Right lobe of liver (tissue), 6 donors: ENCODE results near the gene MCRS1. TPM values are rescaled to one million over a fixed set of nuclear protein-coding genes. Genes with fewer than 3 reads are reported as not detected.

Experiments used
- ATAC-seq, 4 donors: fragments of 200-7000 bp; cut with Tn5 transposase; one replicate each; pipeline ENCODE4 v1.9.1; 2020; ENCODE audit warnings: mild to moderate bottlenecking in 4 of 4, moderate library complexity in 4 of 4
- DNase-seq, 3 donors: peaks; one replicate each; pipeline ENCODE4 v3.0.0-alpha.2; 2020
- H3K27ac ChIP-seq, 3 donors: fragments of 200-600 bp; one replicate each; pipeline ENCODE4 v1.8.0; 2022
- H3K27me3 ChIP-seq, 2 donors: fragments of 200-600 bp; one replicate each; pipeline ENCODE4 v1.8.0; 2022
- H3K36me3 ChIP-seq, 4 donors: fragments of 200-600 bp; sonication (generic) in 1 of 4; one replicate each; pipeline versions ENCODE4 v1.5.1 to v1.8.0; 2017 to 2022; ENCODE audit warnings: control low read depth in 1 of 4
- H3K4me1 ChIP-seq, 4 donors: fragments of 200-600 bp; sonication (generic) in 1 of 4; one replicate each; pipeline versions ENCODE4 v1.5.1 to v1.8.0; 2017 to 2022; ENCODE audit warnings: control low read depth in 1 of 4
- H3K4me3 ChIP-seq, 3 donors: fragments of 200-600 bp; one replicate each; pipeline ENCODE4 v1.8.0; 2022
- H3K9me3 ChIP-seq, 4 donors: fragments of 200-600 bp; sonication (generic) in 1 of 4; one replicate each; pipeline versions ENCODE4 v1.5.1 to v1.8.0; 2017 to 2022; ENCODE audit warnings: control low read depth in 1 of 4
- CTCF ChIP-seq, 4 donors: fragments of 200-600 bp in 3 of 4; fragments of 450-650 bp in 1 of 4; IDR thresholded peaks; one replicate each; pipeline versions ENCODE4 v1.5.1 to v1.8.0; 2016 to 2022; ENCODE audit warnings: antibody characterized with exemption in 4 of 4, mild to moderate bottlenecking in 2 of 4
- POLR2A ChIP-seq: fragments of 450-650 bp; IDR thresholded peaks from one replicate; pipeline ENCODE4 v1.6.1; 2017; ENCODE audit warnings: antibody characterized with exemption, mild to moderate bottlenecking
- WGBS: methylation state at CpG from one replicate; pipeline ENCODE4 v1.1.6; 2018; ENCODE audit warnings: low coverage, low lambda C conversion rate; ENCODE audit not compliant: insufficient coverage; ENCODE audit errors: missing lambda C conversion rate; 5-methylcytosine and 5-hydroxymethylcytosine counted together
- intact Hi-C, 2 donors: fragments of 100-400 bp; cut with DNase I; formaldehyde crosslinking; loops; one replicate each; pipeline versions ENCODE4 v1.11.2 to v1.14.1; 2022
- total RNA-seq, 6 experiments: library from RNA; depleted of rRNA in 2 of 6; stranded (reverse); fragments of >200 nt in 2 of 6; fragmentation: NEBNext Ultra II Directional in 3 of 6; extraction: Animal tissue kit (Norgen Biotek cat#: 25700) in 3 of 6; gene quantifications; one replicate each; pipeline versions ENCODE4 v1.1.0 to v1.2.4, GENCODE V29; 2016 to 2023
- donor health status: DM: no; HTN: yes; CAD: no.
- donor health status: DM: no; HTN: no; CAD: no.
- donor health status: DM: no; HTN: no; CAD: no.
- donor health status: DM: no; HTN: yes; CAD: no.
- donor health status: DM: no; HTN: yes; CAD: no.

Gene MCRS1
- total RNA-seq, 6 experiments from 2014 or later: 16.0 to 23.0 (median 20.4) TPM

DNA sequence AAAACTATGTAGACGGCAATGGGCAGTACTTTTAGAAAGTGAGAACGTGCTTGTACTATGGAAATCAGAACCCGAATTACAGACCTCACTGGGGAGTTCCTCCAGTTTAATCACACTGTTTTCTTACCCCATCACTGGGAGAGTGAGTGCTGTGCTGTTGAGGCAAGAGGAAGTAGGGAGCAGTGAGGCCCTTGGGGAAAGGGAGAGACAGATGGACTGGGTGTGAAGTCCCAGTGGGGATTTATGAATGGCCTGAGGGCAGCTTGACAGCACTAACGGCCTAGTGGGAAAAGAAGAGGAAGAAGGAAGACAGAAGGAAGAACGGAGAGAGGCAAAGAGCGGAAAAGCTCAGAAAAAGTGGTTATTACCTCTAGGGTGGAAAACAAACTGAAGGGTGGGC is 5.7 kb downstream of the MCRS1 start:
- 77% methylated on average over 4 of the region's 6 CpGs for WGBS
- H3K27ac ChIP-seq: no peak overlapping the region
- no peak overlapping the region for H3K4me3 ChIP-seq
- ATAC-seq (no peak), DNase-seq (no peak)
- intact Hi-C loops: no loop called here
- peaks cover 0 to 10% (median 0%) of the 10 kb centered on the region in 4 donors for H3K4me1 ChIP-seq
- TF ChIP-seq POLR2A (no peak), CTCF (IDR thresholded peaks at IDR 0.05) (no peak)
- H3K27me3 ChIP-seq: no peaks in the 10 kb centered on the region
- H3K36me3 ChIP-seq: peaks cover 0 to 74% (median 36%) of the 10 kb centered on the region in 4 donors
- no peaks in the 10 kb centered on the region for H3K9me3 ChIP-seq

DNA sequence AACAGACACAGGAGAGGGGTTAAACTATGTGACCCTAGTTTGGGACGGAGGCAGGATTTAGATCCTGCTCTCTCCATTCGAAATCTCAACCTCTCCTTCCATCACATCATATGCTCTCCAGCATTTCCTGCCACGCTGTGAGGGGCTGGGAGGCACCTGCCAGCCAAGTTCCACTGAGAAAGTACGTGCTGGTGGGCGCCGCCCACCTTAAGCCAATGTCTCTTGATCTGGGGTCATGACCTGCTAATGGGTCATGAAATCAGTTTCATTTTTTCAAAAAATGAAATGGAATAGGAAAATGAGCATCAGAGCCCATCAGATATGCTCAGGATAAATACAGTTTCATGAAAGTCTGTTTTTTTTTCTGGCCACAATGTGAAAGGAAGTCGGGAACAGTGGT is 7.2 kb downstream of the MCRS1 start:
- DNase-seq (no peak), ATAC-seq (no peak)
- Histone ChIP-seq H3K27me3 (no peaks in the 10 kb centered on the region), H3K4me1 (no peaks in the 10 kb centered on the region), H3K9me3 (no peaks in the 10 kb centered on the region), H3K27ac (no peak overlapping the region), H3K4me3 (no peak overlapping the region), H3K36me3 (peaks cover 0 to 73% (median 36%) of the 10 kb centered on the region in 4 donors)
- intact Hi-C loops: no loop called here
- TF ChIP-seq CTCF (IDR thresholded peaks at IDR 0.05): no peak
- TF ChIP-seq POLR2A: no peak
- 67% methylated on average over 4 of the region's 7 CpGs for WGBS

GRCh38 chr12:49559011-49559675 is 8.8 kb downstream of the MCRS1 start:
- 93% methylated on average over 3 of the region's 17 CpGs for WGBS
- Histone ChIP-seq H3K4me1 (no peaks in the 10 kb centered on the region), H3K36me3 (peaks cover 0 to 64% (median 32%) of the 10 kb centered on the region in 4 donors), H3K27ac (no peak overlapping the region), H3K9me3 (no peaks in the 10 kb centered on the region), H3K27me3 (no peaks in the 10 kb centered on the region), H3K4me3 (no peak overlapping the region)
- no peak for TF ChIP-seq CTCF (IDR thresholded peaks at IDR 0.05)
- TF ChIP-seq POLR2A: no peak
- DNase-seq (no peak), ATAC-seq (no peak)
- intact Hi-C loops: no loop called here

DNA sequence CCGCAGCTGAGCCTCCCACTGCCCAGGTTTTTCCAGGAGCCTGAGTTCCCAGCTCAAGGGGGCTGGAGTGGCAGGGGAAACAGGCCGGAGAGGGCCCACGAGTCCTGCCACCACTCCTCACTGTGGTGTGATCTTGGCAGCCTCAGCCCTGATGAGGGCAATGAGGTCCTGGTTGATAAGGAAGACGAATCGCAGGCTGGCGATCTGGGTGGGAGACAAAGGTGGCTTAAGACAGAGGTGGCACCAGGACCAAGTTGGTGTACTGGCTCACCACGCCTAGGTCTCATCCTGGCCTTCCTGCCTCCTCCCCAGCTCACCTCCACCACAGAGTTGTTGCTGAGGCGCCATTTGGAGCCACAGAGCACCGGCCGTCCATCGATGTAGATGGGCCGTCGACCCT is 9.4 kb downstream of the MCRS1 start:
- no peak for DNase-seq

More for the DNA sequence above, 9.4 kb downstream of the MCRS1 start:
- no peak for ATAC-seq
- WGBS: 92% methylated on average over 7 of the region's 13 CpGs
- intact Hi-C loops: no loop called here
- H3K9me3 ChIP-seq: no peaks in the 10 kb centered on the region
- H3K4me1 ChIP-seq: no peaks in the 10 kb centered on the region
- TF ChIP-seq POLR2A (no peak), CTCF (IDR thresholded peaks at IDR 0.05) (no peak)
- H3K4me3 ChIP-seq: no peak overlapping the region
- H3K27ac ChIP-seq: no peak overlapping the region
- no peaks in the 10 kb centered on the region for H3K27me3 ChIP-seq
- peaks cover 0 to 57% (median 29%) of the 10 kb centered on the region in 4 donors for H3K36me3 ChIP-seq
